ENCODE data around the gene ERP44.
"Not testable (repeated sequence)": the region's sequence is repeated elsewhere in the genome, so short reads cannot be mapped to it uniquely, and the experiment has no call there.

Gene ERP44

GRCh38 chr9:100098887-100099721 lies at the start of gene ERP44, which contains the start of gene INVS:
TSS of gene ERP44 (minus strand) at chr9:100099000. CDS start at chr9:100098840, 160 bp downstream.
TSS of gene INVS (plus strand) at chr9:100099243. CDS start at chr9:100104522, 5,279 bp downstream.
- peak; percentile 4 for FAIRE-seq
- peak; percentile 88 for DNase-seq (ENCODE audit: insufficient read length, low spot score)

- not testable (repeated sequence) for FAIRE-seq
Observed at GRCh38 chr9:100145976-100146375, 47.2 kb upstream of the ERP44 start.

GRCh38 chr9:100145167-100145934 lies 46.6 kb upstream of the ERP44 start:
- FAIRE-seq; DNase-seq (ENCODE audit: insufficient read length, low spot score): not testable (repeated sequence)

More at GRCh38 chr9:100145976-100146375, 47.2 kb upstream of the ERP44 start:
- not testable (repeated sequence) for DNase-seq (ENCODE audit: insufficient read length, low spot score)

GRCh38 chr9:100141862-100142261 lies 43.1 kb upstream of the ERP44 start:
- DNase-seq (ENCODE audit: insufficient read length, low spot score); FAIRE-seq: not testable (repeated sequence)

GRCh38 chr9:100140303-100140702 lies 41.5 kb upstream of the ERP44 start:
- not testable (repeated sequence) for DNase-seq (ENCODE audit: insufficient read length, low spot score); FAIRE-seq

- not testable (repeated sequence) for DNase-seq (ENCODE audit: insufficient read length, low spot score); FAIRE-seq
Observed at GRCh38 chr9:100136799-100137198, 38.0 kb upstream of the ERP44 start.

GRCh38 chr9:100134731-100135130 lies 35.9 kb upstream of the ERP44 start:
- no peak for DNase-seq (ENCODE audit: insufficient read length, low spot score)
- FAIRE-seq: no peak

- FAIRE-seq (no peak), DNase-seq (ENCODE audit: insufficient read length, low spot score) (no peak)
Observed at GRCh38 chr9:100131875-100132430, 33.2 kb upstream of the ERP44 start.

GRCh38 chr9:100131216-100131615 lies 32.4 kb upstream of the ERP44 start:
- no peak for FAIRE-seq
- DNase-seq (ENCODE audit: insufficient read length, low spot score): no peak

- no peak for FAIRE-seq
- DNase-seq (ENCODE audit: insufficient read length, low spot score): no peak
Observed at GRCh38 chr9:100129772-100130171, 31.0 kb upstream of the ERP44 start.

GRCh38 chr9:100126423-100126822 lies 27.6 kb upstream of the ERP44 start:
- DNase-seq (ENCODE audit: insufficient read length, low spot score): no peak
- FAIRE-seq: no peak

GRCh38 chr9:100125910-100126309 lies 27.1 kb upstream of the ERP44 start:
- DNase-seq (ENCODE audit: insufficient read length, low spot score): no peak
- FAIRE-seq: no peak

GRCh38 chr9:100125236-100125635 lies 26.4 kb upstream of the ERP44 start:
- no peak for FAIRE-seq
- no peak for DNase-seq (ENCODE audit: insufficient read length, low spot score)

GRCh38 chr9:100120286-100120685 lies 21.5 kb upstream of the ERP44 start:
- FAIRE-seq: no peak
- DNase-seq (ENCODE audit: insufficient read length, low spot score): no peak

- FAIRE-seq (no peak), DNase-seq (ENCODE audit: insufficient read length, low spot score) (no peak)
Observed at GRCh38 chr9:100117316-100117715, 18.5 kb upstream of the ERP44 start.

GRCh38 chr9:100112677-100113336 lies 14.0 kb upstream of the ERP44 start:
- DNase-seq (ENCODE audit: insufficient read length, low spot score) (no peak), FAIRE-seq (no peak)

GRCh38 chr9:100111235-100111634 lies 12.4 kb upstream of the ERP44 start:
- DNase-seq (ENCODE audit: insufficient read length, low spot score) (no peak), FAIRE-seq (no peak)

GRCh38 chr9:100108559-100108958 lies 9.8 kb upstream of the ERP44 start:
- FAIRE-seq: no peak
- DNase-seq (ENCODE audit: insufficient read length, low spot score): no peak

GRCh38 chr9:100106616-100107015 lies 7.8 kb upstream of the ERP44 start:
- DNase-seq (ENCODE audit: insufficient read length, low spot score): no peak
- no peak for FAIRE-seq

- FAIRE-seq: no peak
- DNase-seq (ENCODE audit: insufficient read length, low spot score): no peak
Observed at GRCh38 chr9:100105861-100106260, 7.1 kb upstream of the ERP44 start.

GRCh38 chr9:100104314-100104713 lies 5.5 kb upstream of the ERP44 start:
- DNase-seq (ENCODE audit: insufficient read length, low spot score): no peak

More at GRCh38 chr9:100104314-100104713, 5.5 kb upstream of the ERP44 start:
- FAIRE-seq: no peak
